ENCODE results near the gene SPPL3.

DNA sequence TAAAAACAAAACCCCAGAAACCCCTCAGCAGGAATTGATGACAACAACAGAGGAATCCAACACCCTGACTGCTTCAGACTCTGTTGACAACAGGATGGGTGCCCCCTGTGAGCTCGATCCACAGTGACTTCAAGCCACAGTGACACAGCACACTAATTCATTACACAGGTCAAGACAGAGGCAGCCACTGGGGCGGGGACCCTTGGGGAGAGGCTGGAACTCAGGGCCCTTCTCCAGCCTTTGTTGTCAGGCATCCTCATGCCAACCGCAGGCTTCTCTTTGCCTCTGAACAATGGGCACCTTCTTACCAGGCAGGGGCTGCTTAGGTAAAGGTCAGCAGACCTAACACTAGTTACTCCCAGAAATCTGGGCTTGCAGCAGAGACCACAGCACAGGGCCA is 140.9 kb downstream of the SPPL3 start:
- no peak for TF ChIP-seq POLR2AphosphoS5 (IDR thresholded peaks at IDR 0.05)
- TF ChIP-seq POLR2A (IDR thresholded peaks at IDR 0.05) = no peak
